Uterine smooth muscle cell (primary cell): Measurements from ENCODE around the gene OPA1. TPM values are rescaled to one million over a fixed set of nuclear protein-coding genes. Genes with fewer than 3 reads are reported as not detected.

Experiments
- total RNA-seq: library from RNA; depleted of rRNA; stranded (reverse); fragments of >200 nt; gene quantifications from 2 replicates; pipeline ENCODE4 v1.2.3, GENCODE V29; 2014

Gene OPA1, protein sequence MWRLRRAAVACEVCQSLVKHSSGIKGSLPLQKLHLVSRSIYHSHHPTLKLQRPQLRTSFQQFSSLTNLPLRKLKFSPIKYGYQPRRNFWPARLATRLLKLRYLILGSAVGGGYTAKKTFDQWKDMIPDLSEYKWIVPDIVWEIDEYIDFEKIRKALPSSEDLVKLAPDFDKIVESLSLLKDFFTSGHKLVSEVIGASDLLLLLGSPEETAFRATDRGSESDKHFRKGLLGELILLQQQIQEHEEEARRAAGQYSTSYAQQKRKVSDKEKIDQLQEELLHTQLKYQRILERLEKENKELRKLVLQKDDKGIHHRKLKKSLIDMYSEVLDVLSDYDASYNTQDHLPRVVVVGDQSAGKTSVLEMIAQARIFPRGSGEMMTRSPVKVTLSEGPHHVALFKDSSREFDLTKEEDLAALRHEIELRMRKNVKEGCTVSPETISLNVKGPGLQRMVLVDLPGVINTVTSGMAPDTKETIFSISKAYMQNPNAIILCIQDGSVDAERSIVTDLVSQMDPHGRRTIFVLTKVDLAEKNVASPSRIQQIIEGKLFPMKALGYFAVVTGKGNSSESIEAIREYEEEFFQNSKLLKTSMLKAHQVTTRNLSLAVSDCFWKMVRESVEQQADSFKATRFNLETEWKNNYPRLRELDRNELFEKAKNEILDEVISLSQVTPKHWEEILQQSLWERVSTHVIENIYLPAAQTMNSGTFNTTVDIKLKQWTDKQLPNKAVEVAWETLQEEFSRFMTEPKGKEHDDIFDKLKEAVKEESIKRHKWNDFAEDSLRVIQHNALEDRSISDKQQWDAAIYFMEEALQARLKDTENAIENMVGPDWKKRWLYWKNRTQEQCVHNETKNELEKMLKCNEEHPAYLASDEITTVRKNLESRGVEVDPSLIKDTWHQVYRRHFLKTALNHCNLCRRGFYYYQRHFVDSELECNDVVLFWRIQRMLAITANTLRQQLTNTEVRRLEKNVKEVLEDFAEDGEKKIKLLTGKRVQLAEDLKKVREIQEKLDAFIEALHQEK
- total RNA-seq, result 75.4 and 91.6 TPM in 2 replicates

DNA sequence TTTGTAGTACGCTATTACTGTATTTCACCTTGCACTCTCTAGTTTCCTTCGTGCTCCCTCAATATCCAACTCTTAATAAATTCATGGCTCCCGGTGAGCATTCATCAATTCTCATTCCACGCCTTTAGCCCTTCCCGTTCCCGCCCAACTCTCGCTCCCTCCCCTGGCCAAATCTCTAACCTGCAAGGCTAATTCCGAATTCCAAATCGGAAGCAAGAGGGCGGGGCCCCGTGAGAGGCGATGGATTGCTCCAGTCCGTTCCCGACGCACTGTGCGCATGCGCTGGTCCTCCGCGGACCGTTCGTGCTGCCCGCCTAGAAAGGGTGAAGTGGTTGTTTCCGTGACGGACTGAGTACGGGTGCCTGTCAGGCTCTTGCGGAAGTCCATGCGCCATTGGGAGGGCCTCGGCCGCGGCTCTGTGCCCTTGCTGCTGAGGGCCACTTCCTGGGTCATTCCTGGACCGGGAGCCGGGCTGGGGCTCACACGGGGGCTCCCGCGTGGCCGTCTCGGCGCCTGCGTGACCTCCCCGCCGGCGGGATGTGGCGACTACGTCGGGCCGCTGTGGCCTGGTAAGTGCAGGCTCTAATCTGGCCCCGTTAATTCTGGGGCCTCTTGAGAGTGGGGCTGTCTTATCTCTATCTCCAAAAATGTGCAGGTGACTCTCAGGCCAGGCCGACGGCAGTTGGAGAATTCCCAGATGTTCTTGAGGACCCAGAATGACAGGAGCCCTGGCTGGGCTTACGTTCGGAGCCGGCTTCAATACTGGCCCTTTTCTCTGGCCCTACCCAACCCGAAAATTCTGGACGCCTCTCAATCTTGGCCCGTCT lies at the start of gene OPA1:
Gene OPA1 (plus strand): TSS at position 368 of the 827 bp plus-strand sequence. CDS start 170 bp downstream, at position 538.

DNA sequence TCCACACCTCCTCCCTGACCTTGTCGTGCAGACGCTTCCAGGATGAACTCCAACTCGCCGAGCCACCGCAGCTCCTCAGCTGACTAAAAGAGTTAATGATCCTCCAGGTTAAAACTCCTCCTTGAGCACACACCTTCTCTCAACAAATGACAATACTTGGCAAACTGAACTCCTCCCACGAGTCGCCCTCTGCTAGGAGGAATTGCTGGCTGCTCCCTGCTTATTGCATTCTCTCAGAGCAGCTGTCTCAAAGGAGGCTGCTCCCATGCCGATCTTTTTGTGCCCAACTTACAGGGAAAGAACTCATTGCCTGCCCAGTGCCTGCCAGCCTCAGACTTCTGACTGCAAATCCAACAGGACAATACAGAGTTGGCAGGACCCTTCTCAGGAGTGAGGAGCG lies 38.2 kb upstream of the OPA1 start, which contains the start of gene ATP13A4:
Gene ATP13A4 (minus strand): TSS at position 85 of the 400 bp plus-strand sequence. CDS start 96 bp downstream, outside the sequence.

Other genes with a start within 250 kb of the OPA1 start
- not detected in 2 replicates for gene ATP13A5, start 214.5 kb upstream of the OPA1 start, total RNA-seq
- 0.50 and 0.55 TPM in 2 replicates for gene ATP13A4, start 38.3 kb upstream of the OPA1 start, total RNA-seq